GM21576 (cell line): ENCODE results near the gene RNFT2.

Experiments used
- ATAC-seq: cut with Tn5 transposase; IDR thresholded peaks from one replicate; pipeline ENCODE4 v1.9.1; 2021; ENCODE audit warnings: mild to moderate bottlenecking, moderate library complexity; ENCODE audit not compliant: unreplicated experiment

The RNFT2 gene, protein sequence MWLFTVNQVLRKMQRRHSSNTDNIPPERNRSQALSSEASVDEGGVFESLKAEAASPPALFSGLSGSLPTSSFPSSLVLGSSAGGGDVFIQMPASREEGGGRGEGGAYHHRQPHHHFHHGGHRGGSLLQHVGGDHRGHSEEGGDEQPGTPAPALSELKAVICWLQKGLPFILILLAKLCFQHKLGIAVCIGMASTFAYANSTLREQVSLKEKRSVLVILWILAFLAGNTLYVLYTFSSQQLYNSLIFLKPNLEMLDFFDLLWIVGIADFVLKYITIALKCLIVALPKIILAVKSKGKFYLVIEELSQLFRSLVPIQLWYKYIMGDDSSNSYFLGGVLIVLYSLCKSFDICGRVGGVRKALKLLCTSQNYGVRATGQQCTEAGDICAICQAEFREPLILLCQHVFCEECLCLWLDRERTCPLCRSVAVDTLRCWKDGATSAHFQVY

DNA sequence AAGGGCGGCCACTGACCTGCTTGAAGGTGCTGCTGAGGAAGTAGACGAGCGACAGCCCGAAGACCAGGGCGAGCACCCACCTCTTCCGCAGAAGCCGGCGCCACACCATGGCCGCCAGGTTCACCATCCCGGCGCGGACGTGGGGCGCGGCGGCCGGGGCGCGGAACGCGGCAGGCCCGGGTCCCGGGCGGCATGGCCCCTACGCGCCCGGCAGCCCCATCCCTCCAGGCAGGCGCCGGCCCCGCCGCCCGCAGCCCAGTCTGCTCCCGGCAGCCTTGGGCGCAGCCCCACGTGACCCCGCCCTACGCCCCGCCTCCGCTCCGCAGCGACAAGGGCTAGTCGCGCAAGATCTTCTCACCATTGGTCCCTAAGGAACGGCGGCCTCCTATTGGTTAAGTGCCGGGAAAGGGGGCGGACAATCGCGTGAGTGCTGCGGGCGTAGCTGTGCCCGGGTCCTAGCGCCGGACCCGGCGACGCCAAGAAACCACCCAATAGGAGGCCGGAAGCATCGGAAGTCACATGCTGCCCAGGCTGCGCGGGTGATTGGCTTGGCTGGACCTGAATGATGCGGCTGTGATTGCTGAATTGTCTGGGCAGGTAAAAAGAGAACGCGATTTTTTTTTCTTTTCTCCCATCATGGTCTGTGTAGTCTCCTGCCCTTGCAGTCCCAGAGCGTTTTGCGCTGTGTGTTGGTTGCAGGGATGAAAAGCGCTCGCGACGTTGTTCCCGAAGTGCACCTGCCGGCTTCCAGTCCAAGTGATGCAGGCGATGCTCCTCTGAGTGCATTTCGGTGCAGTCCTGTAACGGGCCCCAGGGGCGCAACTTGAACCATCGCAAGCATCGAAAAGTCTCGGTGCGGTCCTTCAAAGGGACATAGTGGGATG, at the start of gene RNFT2, which contains the start of gene SPRING1:
RNFT2 (plus strand) TSS at position 542 of the 884 bp plus-strand sequence. CDS start 2,183 bp downstream, outside the sequence.
SPRING1 (minus strand) TSS at position 296 of the 884 bp plus-strand sequence; CDS start at position 127, 169 bp downstream.
- ATAC-seq = peak; percentile 95

- ATAC-seq = no peak
These were observed 48.6 kb upstream of the RNFT2 start for GRCh38 chr12:116689521-116689920.

GRCh38 chr12:116689979-116690744, 48.0 kb upstream of the RNFT2 start:
- no peak for ATAC-seq

DNA sequence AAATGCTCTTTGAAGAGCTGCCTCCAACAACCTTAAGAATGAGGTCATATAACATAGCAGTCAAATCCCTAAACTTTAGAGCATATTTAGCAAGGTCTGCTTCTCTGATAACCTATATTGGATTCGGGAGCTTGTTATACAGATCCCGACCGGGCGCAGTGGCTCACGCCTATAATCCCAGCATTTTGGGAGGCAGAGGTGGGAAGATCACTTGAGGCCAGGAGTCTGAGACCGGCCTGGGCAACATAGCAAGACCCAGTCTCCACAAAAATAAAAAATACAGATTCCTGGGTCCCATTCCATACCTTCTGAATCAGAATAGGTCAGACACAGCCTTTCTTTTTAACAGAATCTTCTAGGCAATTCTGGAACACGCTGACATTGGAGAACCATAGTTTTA, 46.9 kb upstream of the RNFT2 start:
- no peak for ATAC-seq

- no peak for ATAC-seq
These were observed 46.5 kb upstream of the RNFT2 start for GRCh38 chr12:116691636-116692035.

- ATAC-seq = no peak
These were observed 45.5 kb upstream of the RNFT2 start for GRCh38 chr12:116692605-116693004.

DNA sequence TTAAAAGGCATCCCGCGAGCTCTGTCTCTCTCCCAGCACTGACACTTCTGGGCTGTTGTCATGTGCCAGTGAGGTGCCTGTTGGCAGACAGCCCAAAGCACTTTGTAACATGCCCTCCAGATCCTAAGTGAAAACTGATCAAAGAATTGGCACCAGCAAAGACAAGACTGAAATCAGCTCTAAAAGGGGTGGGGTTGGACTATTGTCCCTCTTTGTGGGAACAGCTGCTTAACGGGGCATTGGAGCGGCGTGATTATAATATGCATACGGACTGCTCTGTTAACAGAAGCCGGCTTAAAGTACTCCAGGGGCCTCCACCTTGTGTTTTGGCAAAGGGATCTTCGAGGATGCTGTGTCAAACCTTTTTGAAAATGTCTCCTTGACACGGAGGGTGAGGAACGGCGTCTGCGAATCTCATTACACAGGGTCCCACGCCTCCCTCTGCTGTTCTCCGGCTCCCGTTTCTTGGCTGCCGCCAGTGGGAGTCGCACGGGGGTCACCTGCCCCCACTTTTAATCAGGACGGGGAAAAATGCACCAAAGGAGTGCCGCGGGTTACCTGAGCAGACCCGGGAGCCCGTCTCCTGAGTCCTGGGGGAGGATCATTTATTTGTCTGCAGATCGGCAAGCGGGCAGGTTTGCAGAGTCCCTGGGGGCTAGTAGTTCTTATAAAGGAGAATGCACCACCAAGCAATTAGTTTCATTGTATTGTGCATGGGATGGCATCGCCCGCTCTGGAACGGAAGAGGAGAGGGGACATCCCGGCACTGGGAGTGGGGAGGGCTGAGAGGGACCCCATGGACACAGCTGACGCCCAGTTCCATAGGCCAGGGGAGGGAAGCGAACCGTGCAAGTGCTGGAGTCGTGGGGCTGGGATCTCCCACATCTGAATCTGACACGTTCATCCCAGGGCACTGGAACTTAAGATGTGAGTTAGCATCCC, 44.6 kb upstream of the RNFT2 start:
- ATAC-seq = no peak

- ATAC-seq = no peak
These were observed 43.3 kb upstream of the RNFT2 start for GRCh38 chr12:116694653-116695463.

DNA sequence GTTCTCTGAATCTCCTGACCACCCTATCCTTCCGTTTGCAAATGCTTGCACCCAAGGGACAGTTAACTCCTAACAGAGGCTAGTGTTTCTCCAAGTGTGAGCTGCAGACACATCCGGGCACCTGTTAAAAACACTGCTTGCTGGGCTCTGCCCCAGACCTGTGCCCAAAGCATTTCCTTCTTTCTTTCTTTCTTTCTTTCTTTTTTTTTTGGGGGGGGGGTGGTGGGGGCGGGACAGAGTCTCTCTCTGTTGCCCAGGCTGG, 42.7 kb upstream of the RNFT2 start:
- no peak for ATAC-seq

- ATAC-seq = no peak
These were observed 40.8 kb upstream of the RNFT2 start for GRCh38 chr12:116697305-116697704.

DNA sequence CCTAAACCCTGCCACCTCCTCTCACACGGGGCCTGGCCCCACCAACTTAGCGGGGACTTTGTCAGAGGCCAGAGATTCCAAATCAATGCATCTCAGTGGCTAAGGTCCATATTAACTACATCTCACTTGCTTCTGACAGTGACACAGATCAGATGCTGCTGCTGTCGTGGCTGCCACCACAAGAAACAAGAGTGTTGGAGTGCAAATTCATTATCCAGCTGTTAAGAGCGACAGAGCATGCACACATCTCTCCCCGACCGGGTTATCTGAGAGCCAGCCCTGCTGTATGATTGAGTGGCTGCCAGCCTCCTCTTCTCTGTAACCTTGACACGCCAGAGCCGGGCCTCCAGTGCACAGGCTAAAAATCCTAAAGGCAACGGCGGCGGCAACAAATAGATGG, 40.4 kb upstream of the RNFT2 start:
- no peak for ATAC-seq

DNA sequence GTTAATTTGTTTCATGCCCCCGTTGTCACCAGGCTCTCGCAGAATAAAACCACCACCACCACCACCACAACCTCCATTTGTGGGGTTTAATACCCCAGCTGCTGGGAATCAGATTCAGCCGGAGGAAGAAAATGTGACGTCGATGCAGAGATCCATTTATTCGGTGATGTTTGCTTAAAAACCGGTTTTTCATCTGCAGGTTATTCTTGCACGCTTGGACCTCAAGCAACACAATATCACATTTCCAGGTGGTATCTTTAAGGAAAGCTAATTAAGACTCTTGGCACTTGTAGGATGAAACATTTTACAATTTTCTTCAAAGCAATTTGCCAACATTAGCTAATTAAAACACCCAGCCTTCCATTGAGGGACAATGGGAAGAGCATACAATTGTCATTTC, 40.0 kb upstream of the RNFT2 start:
- no peak for ATAC-seq

- ATAC-seq = no peak
These were observed 39.5 kb upstream of the RNFT2 start for GRCh38 chr12:116698554-116699075.

DNA sequence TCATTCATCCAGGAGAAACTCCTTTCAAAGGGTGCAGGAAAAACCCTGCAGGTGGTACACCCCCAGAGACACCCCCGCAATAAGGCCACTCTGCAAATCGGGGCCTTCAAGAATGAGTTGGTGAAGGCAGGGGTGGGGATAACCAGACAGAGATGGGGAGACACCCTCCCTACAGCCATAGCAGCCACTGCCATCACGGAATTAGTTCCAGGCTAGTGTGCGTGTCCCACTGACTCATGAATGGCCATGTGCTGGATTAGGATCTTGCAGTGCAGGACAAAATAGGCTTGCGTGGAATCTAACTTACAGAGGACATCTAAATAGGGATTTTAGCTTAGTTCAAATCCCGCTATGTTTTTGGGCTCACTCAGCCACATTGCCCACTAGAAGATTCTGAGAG, 38.0 kb upstream of the RNFT2 start:
- ATAC-seq = no peak

- no peak for ATAC-seq
These were observed 36.7 kb upstream of the RNFT2 start for GRCh38 chr12:116701432-116701831.

- no peak for ATAC-seq
These were observed 34.8 kb upstream of the RNFT2 start for GRCh38 chr12:116703214-116703795.

- ATAC-seq = no peak
These were observed 30.4 kb upstream of the RNFT2 start for GRCh38 chr12:116707751-116708150.
